Measurements from ENCODE around the gene SORCS2.

- TF ChIP-seq, protein P1, sequence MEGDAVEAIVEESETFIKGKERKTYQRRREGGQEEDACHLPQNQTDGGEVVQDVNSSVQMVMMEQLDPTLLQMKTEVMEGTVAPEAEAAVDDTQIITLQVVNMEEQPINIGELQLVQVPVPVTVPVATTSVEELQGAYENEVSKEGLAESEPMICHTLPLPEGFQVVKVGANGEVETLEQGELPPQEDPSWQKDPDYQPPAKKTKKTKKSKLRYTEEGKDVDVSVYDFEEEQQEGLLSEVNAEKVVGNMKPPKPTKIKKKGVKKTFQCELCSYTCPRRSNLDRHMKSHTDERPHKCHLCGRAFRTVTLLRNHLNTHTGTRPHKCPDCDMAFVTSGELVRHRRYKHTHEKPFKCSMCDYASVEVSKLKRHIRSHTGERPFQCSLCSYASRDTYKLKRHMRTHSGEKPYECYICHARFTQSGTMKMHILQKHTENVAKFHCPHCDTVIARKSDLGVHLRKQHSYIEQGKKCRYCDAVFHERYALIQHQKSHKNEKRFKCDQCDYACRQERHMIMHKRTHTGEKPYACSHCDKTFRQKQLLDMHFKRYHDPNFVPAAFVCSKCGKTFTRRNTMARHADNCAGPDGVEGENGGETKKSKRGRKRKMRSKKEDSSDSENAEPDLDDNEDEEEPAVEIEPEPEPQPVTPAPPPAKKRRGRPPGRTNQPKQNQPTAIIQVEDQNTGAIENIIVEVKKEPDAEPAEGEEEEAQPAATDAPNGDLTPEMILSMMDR (conservative IDR thresholded peaks at IDR 0.05; ENCODE audit: low read depth, low read length) = no peak
- TF ChIP-seq EZH2 (IDR thresholded peaks at IDR 0.05; ENCODE audit: borderline replicate concordance, low read depth, low read length, poor library complexity, severe bottlenecking) = no peak
Observed at GRCh38 chr4:7742807-7743280, 550.5 kb downstream of the SORCS2 start.

All from A673 (cell line).